ENCODE results near the gene MAPKAP1. TPM values are rescaled to one million over a fixed set of nuclear protein-coding genes. Genes with fewer than 3 reads are reported as not detected.

Gene MAPKAP1
- polyA plus RNA-seq, 3 donors = 61.0 to 79.8 (median 69.6) TPM

- no peak for DNase-seq
Observed at GRCh38 chr9:125462861-125463291, 244.1 kb downstream of the MAPKAP1 start.

- DNase-seq = no peak
Observed at GRCh38 chr9:125461636-125462190, 245.3 kb downstream of the MAPKAP1 start.

- no peak for DNase-seq
Observed at GRCh38 chr9:125460883-125461635, 245.9 kb downstream of the MAPKAP1 start.

- no peak for DNase-seq
Observed at GRCh38 chr9:125460346-125460745, 246.7 kb downstream of the MAPKAP1 start.

- no peak for DNase-seq
Observed at GRCh38 chr9:125457357-125457756, 249.7 kb downstream of the MAPKAP1 start.

- DNase-seq = no peak
Observed at GRCh38 chr9:125455876-125456275, 251.1 kb downstream of the MAPKAP1 start.

- DNase-seq = no peak
Observed at GRCh38 chr9:125455132-125455531, 251.9 kb downstream of the MAPKAP1 start.

GRCh38 chr9:125447202-125447802 lies 259.7 kb downstream of the MAPKAP1 start:
- DNase-seq = no peak

- no peak for DNase-seq
Observed at GRCh38 chr9:125446561-125447094, 260.4 kb downstream of the MAPKAP1 start.

GRCh38 chr9:125444956-125445506 lies 262.0 kb downstream of the MAPKAP1 start:
- no peak for DNase-seq

GRCh38 chr9:125444166-125444565 lies 262.8 kb downstream of the MAPKAP1 start:
- DNase-seq = no peak

- no peak for DNase-seq
Observed at GRCh38 chr9:125443367-125443766, 263.6 kb downstream of the MAPKAP1 start.

- DNase-seq = no peak
Observed at GRCh38 chr9:125442452-125442851, 264.6 kb downstream of the MAPKAP1 start.

- no peak for DNase-seq
Observed at GRCh38 chr9:125440411-125440810, 266.6 kb downstream of the MAPKAP1 start.

GRCh38 chr9:125439434-125440272 lies 267.4 kb downstream of the MAPKAP1 start:
- DNase-seq = no peak

GRCh38 chr9:125438506-125439433 lies 268.2 kb downstream of the MAPKAP1 start:
- DNase-seq = no peak

- peak; percentile 65 for DNase-seq
Observed at GRCh38 chr9:125437771-125438221, 269.2 kb downstream of the MAPKAP1 start.

- DNase-seq = no peak
Observed at GRCh38 chr9:125436613-125437443, 270.2 kb downstream of the MAPKAP1 start.

Data from renal pelvis (tissue), 4 donors.